ENCODE results near the gene UPK2.

Gene UPK2

GRCh38 chr11:118956094-118956846 is at the start of gene UPK2:
UPK2 (plus strand) TSS chr11:118956298; CDS start chr11:118956351, 53 bp downstream.
- no peaks in the 10 kb centered on the region for H3K9me2 ChIP-seq (ENCODE audit: low read depth, low read length)
- no peak within 1 kb of the TSS for H3K27ac ChIP-seq (ENCODE audit: low read depth, low read length, poor library complexity, severe bottlenecking)
- H3K4me1 ChIP-seq (ENCODE audit: insufficient read depth, low read length, severe bottlenecking), result no peaks in the 10 kb centered on the region
- H4K20me1 ChIP-seq (ENCODE audit: insufficient read depth, low read length), result no peaks in the 10 kb centered on the region
- no peak within 1 kb of the TSS for H3K4me3 ChIP-seq (ENCODE audit: low read depth, low read length, poor library complexity, severe bottlenecking)
- H3K9ac ChIP-seq (ENCODE audit: low read length), result no peak within 1 kb of the TSS
- H3K27me3 ChIP-seq (ENCODE audit: insufficient read depth, low read length), result peaks cover 4% of the 10 kb centered on the region; the same call in 1 of the 2 replicates
- H3K4me2 ChIP-seq (ENCODE audit: low read length), result no peak within 1 kb of the TSS
- no peaks in the 10 kb centered on the region for H3F3A ChIP-seq (ENCODE audit: insufficient read depth, low read length)
- TF ChIP-seq EZH2 (IDR thresholded peaks at IDR 0.05; ENCODE audit: borderline replicate concordance, low read length), result no peak
- TF ChIP-seq CTCF (IDR thresholded peaks at IDR 0.05; ENCODE audit: low read length), result peak; percentile 72
- no peaks in the 10 kb centered on the region for H3K79me2 ChIP-seq (ENCODE audit: insufficient read depth, low read length)
- no peaks in the 10 kb centered on the region for H3K36me3 ChIP-seq (ENCODE audit: insufficient read depth, low read length)
- H2AFZ ChIP-seq (ENCODE audit: low read length), result no peak within 1 kb of the TSS
- no peaks in the 10 kb centered on the region for H3K9me3 ChIP-seq (ENCODE audit: low read length)

GRCh38 chr11:118907051-118908042 is 48.8 kb upstream of the UPK2 start:
- Histone ChIP-seq H3K9ac (ENCODE audit: low read length) (no peak overlapping the region), H3K27me3 (ENCODE audit: insufficient read depth, low read length) (no peaks in the 10 kb centered on the region), H3K4me1 (ENCODE audit: insufficient read depth, low read length, severe bottlenecking) (peaks cover 33% of the 10 kb centered on the region), H3K4me2 (ENCODE audit: low read length) (peak overlapping the region; percentile 29; the same call in 1 of the 2 replicates), H3F3A (ENCODE audit: insufficient read depth, low read length) (no peaks in the 10 kb centered on the region), H3K79me2 (ENCODE audit: insufficient read depth, low read length) (no peaks in the 10 kb centered on the region), H3K4me3 (ENCODE audit: low read depth, low read length, poor library complexity, severe bottlenecking) (no peak overlapping the region), H3K36me3 (ENCODE audit: insufficient read depth, low read length) (no peaks in the 10 kb centered on the region), H3K9me3 (ENCODE audit: low read length) (no peaks in the 10 kb centered on the region), H3K27ac (ENCODE audit: low read depth, low read length, poor library complexity, severe bottlenecking) (no peak overlapping the region), H2AFZ (ENCODE audit: low read length) (no peak overlapping the region), H4K20me1 (ENCODE audit: insufficient read depth, low read length) (no peaks in the 10 kb centered on the region), H3K9me2 (ENCODE audit: low read depth, low read length) (no peaks in the 10 kb centered on the region)
- no peak for TF ChIP-seq EZH2 (IDR thresholded peaks at IDR 0.05; ENCODE audit: borderline replicate concordance, low read length)
- peak; percentile 75 for TF ChIP-seq CTCF (IDR thresholded peaks at IDR 0.05; ENCODE audit: low read length)

GRCh38 chr11:118908264-118908663 is 47.8 kb upstream of the UPK2 start:
- peaks cover 33% of the 10 kb centered on the region for H3K4me1 ChIP-seq (ENCODE audit: insufficient read depth, low read length, severe bottlenecking)
- no peaks in the 10 kb centered on the region for H3K27me3 ChIP-seq (ENCODE audit: insufficient read depth, low read length)
- no peak overlapping the region for H3K9ac ChIP-seq (ENCODE audit: low read length)
- no peaks in the 10 kb centered on the region for H3K36me3 ChIP-seq (ENCODE audit: insufficient read depth, low read length)
- H3K9me2 ChIP-seq (ENCODE audit: low read depth, low read length), result no peaks in the 10 kb centered on the region
- no peak overlapping the region for H3K27ac ChIP-seq (ENCODE audit: low read depth, low read length, poor library complexity, severe bottlenecking)
- H3K4me2 ChIP-seq (ENCODE audit: low read length), result no peak overlapping the region
- no peaks in the 10 kb centered on the region for H3F3A ChIP-seq (ENCODE audit: insufficient read depth, low read length)
- TF ChIP-seq CTCF (IDR thresholded peaks at IDR 0.05; ENCODE audit: low read length) (no peak), EZH2 (IDR thresholded peaks at IDR 0.05; ENCODE audit: borderline replicate concordance, low read length) (no peak)
- H2AFZ ChIP-seq (ENCODE audit: low read length), result no peak overlapping the region
- no peaks in the 10 kb centered on the region for H3K79me2 ChIP-seq (ENCODE audit: insufficient read depth, low read length)
- no peak overlapping the region for H3K4me3 ChIP-seq (ENCODE audit: low read depth, low read length, poor library complexity, severe bottlenecking)
- H4K20me1 ChIP-seq (ENCODE audit: insufficient read depth, low read length), result no peaks in the 10 kb centered on the region
- H3K9me3 ChIP-seq (ENCODE audit: low read length), result no peaks in the 10 kb centered on the region

All from OCI-LY1 (cell line).